Hepatocyte (in vitro differentiated cells): ENCODE data around the gene FBRSL1. TPM values are rescaled to one million over a fixed set of nuclear protein-coding genes. Genes with fewer than 3 reads are reported as not detected.

ENCODE experiments used
- DNase-seq: peaks from one replicate; pipeline ENCODE4 v3.0.0-alpha.2; 2016; ENCODE audit warnings: low spot score
- H2AFZ ChIP-seq: fragments of 200-600 bp; sonication (generic); 2 replicates; pipeline ENCODE4 v1.6.0; 2016; ENCODE audit warnings: antibody characterized with exemption, mild to moderate bottlenecking
- H3K27ac ChIP-seq: fragments of 200-600 bp; sonication (generic); 2 replicates; pipeline ENCODE4 v1.5.1; 2016; ENCODE audit warnings: mild to moderate bottlenecking
- H3K27me3 ChIP-seq: fragments of 200-600 bp; sonication (generic); 2 replicates; pipeline ENCODE4 v1.6.1; 2016
- H3K36me3 ChIP-seq: fragments of 200-600 bp; sonication (generic); replicated peaks from 2 replicates; pipeline ENCODE4 v1.5.1; 2016; ENCODE audit warnings: low read depth; ENCODE audit not compliant: insufficient read depth
- H3K4me1 ChIP-seq: fragments of 200-600 bp; sonication (generic); 2 replicates; pipeline ENCODE4 v1.5.1; 2016; ENCODE audit warnings: mild to moderate bottlenecking, moderate library complexity; ENCODE audit not compliant: insufficient read depth
- H3K4me2 ChIP-seq: fragments of 200-600 bp; sonication (generic); 2 replicates; pipeline ENCODE4 v1.6.0; 2016
- H3K4me3 ChIP-seq: fragments of 200-600 bp; sonication (generic); 2 replicates; pipeline ENCODE4 v1.5.1; 2016; ENCODE audit warnings: mild to moderate bottlenecking
- H3K79me2 ChIP-seq: fragments of 200-600 bp; sonication (generic); 2 replicates; pipeline ENCODE4 v1.6.0; 2017; ENCODE audit warnings: mild to moderate bottlenecking
- H3K9me2 ChIP-seq: fragments of 200-600 bp; sonication (generic); replicated peaks from 2 replicates; pipeline ENCODE4 v1.6.0; 2017; ENCODE audit warnings: mild to moderate bottlenecking; ENCODE audit not compliant: insufficient read depth
- H3K9me3 ChIP-seq: fragments of 200-600 bp; sonication (generic); 2 replicates; pipeline ENCODE4 v1.5.1; 2016; ENCODE audit warnings: low read depth, mild to moderate bottlenecking
- H4K20me1 ChIP-seq: fragments of 200-600 bp; sonication (generic); 2 replicates; pipeline ENCODE4 v1.6.0; 2016; ENCODE audit warnings: mild to moderate bottlenecking; ENCODE audit not compliant: insufficient read depth, poor library complexity, severe bottlenecking
- CTCF ChIP-seq: fragments of 200-600 bp; sonication (generic); IDR thresholded peaks from 2 replicates; pipeline ENCODE4 v1.5.1; 2016; ENCODE audit warnings: antibody characterized with exemption, mild to moderate bottlenecking; ENCODE audit not compliant: poor library complexity
- EZH2 ChIP-seq: fragments of 200-600 bp; sonication (generic); IDR thresholded peaks from 2 replicates; pipeline ENCODE4 v1.6.1; 2016; ENCODE audit warnings: antibody characterized with exemption, mild to moderate bottlenecking, borderline replicate concordance
- EZH2phosphoT487 ChIP-seq: fragments of 200-600 bp; sonication (generic); IDR thresholded peaks from one replicate; pipeline ENCODE4 v1.6.1; 2018; ENCODE audit warnings: antibody characterized with exemption, mild to moderate bottlenecking, low read depth, moderate library complexity; ENCODE audit not compliant: unreplicated experiment, severe bottlenecking
- WGBS: methylation state at CpG from one replicate; pipeline ENCODE4 v1.1.6; 2016; ENCODE audit warnings: low lambda C conversion rate; ENCODE audit errors: missing lambda C conversion rate; 5-methylcytosine and 5-hydroxymethylcytosine counted together
- polyA plus RNA-seq: library from polyadenylated mRNA; unstranded; fragments of >200 nt; fragmentation: Nextera tagmentation; extraction: Ambion mirVana; gene quantifications from 2 replicates; pipeline ENCODE4 v1.2.1, GENCODE V29; 2016
- total RNA-seq: library from RNA; depleted of rRNA; stranded (reverse); fragments of >200 nt; gene quantifications from 2 replicates; pipeline ENCODE4 v1.2.3, GENCODE V29; 2014

Gene FBRSL1
- total and polyA plus RNA-seq, 2 experiments from 2014 or later = 18.5 to 61.1 TPM

GRCh38 chr12:132480623-132481132, 9.3 kb upstream of the FBRSL1 start:
- WGBS = 88% methylated on average over 14 of the region's 14 CpGs
- no peak overlapping the region for H3K27ac ChIP-seq

GRCh38 chr12:132481345-132481744, 8.6 kb upstream of the FBRSL1 start:
- no peak for DNase-seq
- Histone ChIP-seq H3K9me2 (no peaks in the 10 kb centered on the region), H2AFZ (no peak overlapping the region), H3K79me2 (no peaks in the 10 kb centered on the region), H3K4me1 (no peaks in the 10 kb centered on the region), H3K9me3 (no peaks in the 10 kb centered on the region), H3K36me3 (no peaks in the 10 kb centered on the region), H3K27ac (no peak overlapping the region), H3K27me3 (peaks cover 16% of the 10 kb centered on the region), H3K4me3 (no peak overlapping the region), H3K4me2 (no peak overlapping the region), H4K20me1 (no peaks in the 10 kb centered on the region)
- TF ChIP-seq CTCF (no peak), EZH2 (no peak)
- WGBS = 83% methylated on average over 11 of the region's 11 CpGs

More at GRCh38 chr12:132480623-132481132, 9.3 kb upstream of the FBRSL1 start:
- no peaks in the 10 kb centered on the region for H4K20me1 ChIP-seq
- no peak overlapping the region for H3K4me3 ChIP-seq
- H3K4me2 ChIP-seq = no peak overlapping the region
- H3K79me2 ChIP-seq = no peaks in the 10 kb centered on the region
- no peak overlapping the region for H2AFZ ChIP-seq
- no peak for TF ChIP-seq EZH2
- no peak for TF ChIP-seq EZH2phosphoT487
- no peak for TF ChIP-seq CTCF
- no peaks in the 10 kb centered on the region for H3K4me1 ChIP-seq
- DNase-seq = no peak
- H3K9me2 ChIP-seq = no peaks in the 10 kb centered on the region
- no peaks in the 10 kb centered on the region for H3K36me3 ChIP-seq
- H3K27me3 ChIP-seq = peaks cover 16% of the 10 kb centered on the region
- H3K9me3 ChIP-seq = no peaks in the 10 kb centered on the region

GRCh38 chr12:132481771-132482745, 7.9 kb upstream of the FBRSL1 start:
- no peaks in the 10 kb centered on the region for H3K9me3 ChIP-seq
- no peak overlapping the region for H3K27ac ChIP-seq
- TF ChIP-seq CTCF = no peak
- no peak for TF ChIP-seq EZH2phosphoT487
- no peak for TF ChIP-seq EZH2
- no peaks in the 10 kb centered on the region for H3K9me2 ChIP-seq
- WGBS = 86% methylated on average over 30 of the region's 31 CpGs
- peaks cover 16% of the 10 kb centered on the region for H3K27me3 ChIP-seq
- no peaks in the 10 kb centered on the region for H3K79me2 ChIP-seq
- no peaks in the 10 kb centered on the region for H3K4me1 ChIP-seq
- no peak overlapping the region for H3K4me3 ChIP-seq
- no peaks in the 10 kb centered on the region for H3K36me3 ChIP-seq
- DNase-seq = no peak
- no peak overlapping the region for H3K4me2 ChIP-seq
- no peak overlapping the region for H2AFZ ChIP-seq
- no peaks in the 10 kb centered on the region for H4K20me1 ChIP-seq
